Kidney epithelial cell (primary cell): ENCODE results near the gene RAB3B. TPM values are rescaled to one million over a fixed set of nuclear protein-coding genes. Genes with fewer than 3 reads are reported as not detected.
"Not testable (repeated sequence)": the region's sequence is repeated elsewhere in the genome, so short reads cannot be mapped to it uniquely, and the experiment has no call there.

Experiments used
- DNase-seq: peaks from one replicate; pipeline ENCODE4 v3.0.0-alpha.2; 2010; ENCODE audit warnings: low read depth
- H3K27me3 ChIP-seq: 2 replicates; pipeline ENCODE4 v1.6.0; 2011; ENCODE audit warnings: low read length; ENCODE audit not compliant: control insufficient read depth, insufficient read depth
- H3K36me3 ChIP-seq: 2 replicates; pipeline ENCODE4 v1.5.1; 2011; ENCODE audit warnings: low read length; ENCODE audit not compliant: control insufficient read depth, insufficient read depth
- H3K4me3 ChIP-seq: 2 replicates; pipeline ENCODE4 v1.5.1; 2011; ENCODE audit warnings: low read depth, mild to moderate bottlenecking, control low read depth, low read length
- CTCF ChIP-seq: IDR thresholded peaks from 2 replicates; pipeline ENCODE4 v1.5.1; 2011; ENCODE audit warnings: mild to moderate bottlenecking, moderate library complexity, low read length, control low read depth, inconsistent platforms; ENCODE audit not compliant: insufficient read depth, poor library complexity, severe bottlenecking
- total RNA-seq: library from RNA; depleted of rRNA; stranded (reverse); fragments of >200 nt; gene quantifications from 2 replicates; pipeline ENCODE4 v1.2.3, GENCODE V29; 2015

Gene RAB3B
- total RNA-seq, 1 donor from 2014 or later = 35.9 TPM

DNA sequence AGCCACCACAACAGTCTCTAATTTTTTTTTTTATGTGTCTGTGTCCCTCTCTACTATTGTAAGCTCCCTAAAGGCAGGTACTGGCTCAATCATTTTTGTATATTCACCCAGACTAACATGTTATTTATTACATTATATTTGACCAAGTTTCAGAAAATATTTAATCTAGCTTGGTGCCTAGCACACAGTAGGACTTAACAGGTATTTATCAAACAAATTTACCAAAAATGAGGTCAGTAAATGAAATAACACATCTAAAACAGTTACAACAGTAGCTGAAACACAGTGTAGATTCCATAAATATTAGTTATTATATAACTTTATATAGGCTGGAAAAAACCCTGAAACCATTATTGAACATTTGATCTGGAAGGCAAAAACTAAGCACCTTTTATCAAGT lies 114.7 kb downstream of the RAB3B start:
- H3K4me3 ChIP-seq = no peak overlapping the region
- no peak for TF ChIP-seq CTCF

DNA sequence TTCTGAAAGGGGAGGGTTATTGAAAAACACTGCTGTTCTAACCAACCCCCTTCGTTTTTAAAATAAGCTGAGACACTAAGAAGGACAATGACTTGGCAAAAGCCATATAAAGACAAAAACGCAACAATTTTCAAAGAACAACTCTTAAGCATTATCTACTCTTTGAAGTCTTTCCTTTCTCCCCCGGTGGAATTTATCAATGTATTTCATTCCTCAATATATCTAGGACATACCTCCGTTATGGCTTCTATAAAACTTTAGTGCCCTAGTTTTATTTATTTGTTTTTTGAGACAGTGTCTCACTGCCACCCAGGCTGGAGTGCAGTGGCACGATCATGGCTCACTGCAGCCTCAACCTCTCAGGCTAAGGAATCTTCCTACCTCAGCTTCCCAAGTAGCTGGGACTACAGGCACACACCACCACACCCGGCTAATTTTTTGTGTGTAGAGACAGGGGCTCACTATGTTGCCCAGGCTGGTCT lies 115.2 kb downstream of the RAB3B start:
- DNase-seq = no peak
- no peaks in the 10 kb centered on the region for H3K27me3 ChIP-seq
- TF ChIP-seq CTCF = no peak
- no peaks in the 10 kb centered on the region for H3K36me3 ChIP-seq
- no peak overlapping the region for H3K4me3 ChIP-seq

More for the DNA sequence above, 114.7 kb downstream of the RAB3B start:
- DNase-seq = no peak
- no peaks in the 10 kb centered on the region for H3K27me3 ChIP-seq
- H3K36me3 ChIP-seq = no peaks in the 10 kb centered on the region

DNA sequence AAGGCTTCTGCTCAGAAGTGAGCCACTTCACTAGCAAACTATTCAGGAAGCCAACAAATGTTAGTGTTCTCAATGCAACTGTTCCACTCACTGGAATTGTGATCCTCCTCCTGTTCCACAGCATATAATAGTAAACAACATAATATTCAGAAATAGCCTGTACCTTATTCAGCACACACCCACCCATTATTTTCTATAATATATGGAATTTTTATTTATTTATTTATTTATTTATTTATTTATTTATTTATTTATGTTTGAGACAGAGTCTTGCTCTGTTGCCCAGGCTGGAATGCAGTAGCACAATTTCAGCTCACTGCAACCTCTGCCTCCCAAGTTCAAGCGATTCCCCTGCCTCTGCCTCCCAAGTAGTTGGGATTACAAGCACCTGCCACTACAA lies 117.2 kb downstream of the RAB3B start:
- not testable (repeated sequence) for H3K36me3 ChIP-seq

GRCh38 chr1:51871351-51871975 lies 119.0 kb downstream of the RAB3B start:
- no peaks in the 10 kb centered on the region for H3K36me3 ChIP-seq
- H3K27me3 ChIP-seq = no peaks in the 10 kb centered on the region
- H3K4me3 ChIP-seq = no peak overlapping the region
- TF ChIP-seq CTCF = no peak
- no peak for DNase-seq

More for the DNA sequence above, 117.2 kb downstream of the RAB3B start:
- not testable (repeated sequence) for H3K27me3 ChIP-seq, DNase-seq, H3K4me3 ChIP-seq

GRCh38 chr1:51870603-51871350 lies 119.7 kb downstream of the RAB3B start:
- no peak for DNase-seq
- no peak overlapping the region for H3K4me3 ChIP-seq
- H3K36me3 ChIP-seq = no peaks in the 10 kb centered on the region
- H3K27me3 ChIP-seq = no peaks in the 10 kb centered on the region
- no peak for TF ChIP-seq CTCF

GRCh38 chr1:51867479-51868232 lies 122.8 kb downstream of the RAB3B start:
- Histone ChIP-seq H3K27me3 (no peaks in the 10 kb centered on the region), H3K4me3 (no peak overlapping the region), H3K36me3 (no peaks in the 10 kb centered on the region)
- no peak for DNase-seq
- TF ChIP-seq CTCF = no peak
